ENCODE results near the gene PA2G4.
"Not testable (repeated sequence)": the region's sequence is repeated elsewhere in the genome, so short reads cannot be mapped to it uniquely, and the experiment has no call there.

The PA2G4 gene

DNA sequence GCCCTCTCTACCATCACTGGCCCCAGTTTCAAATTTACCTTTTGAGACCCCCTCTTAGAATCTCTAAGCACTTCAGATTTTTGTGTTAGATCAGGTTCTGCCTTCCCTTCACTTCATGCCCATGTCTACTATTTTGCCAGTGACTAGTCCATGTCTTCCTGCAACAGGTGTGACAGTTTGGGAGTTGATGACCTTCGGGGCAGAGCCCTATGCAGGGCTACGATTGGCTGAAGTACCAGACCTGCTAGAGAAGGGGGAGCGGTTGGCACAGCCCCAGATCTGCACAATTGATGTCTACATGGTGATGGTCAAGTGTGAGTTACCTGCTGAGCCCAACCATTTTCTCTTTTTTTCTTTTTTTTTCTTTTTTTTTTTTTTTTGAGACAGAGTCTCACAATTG lies 5.8 kb upstream of the PA2G4 start:
- DNase-seq (ENCODE audit: insufficient read length, low spot score) (no peak), FAIRE-seq (no peak)

DNA sequence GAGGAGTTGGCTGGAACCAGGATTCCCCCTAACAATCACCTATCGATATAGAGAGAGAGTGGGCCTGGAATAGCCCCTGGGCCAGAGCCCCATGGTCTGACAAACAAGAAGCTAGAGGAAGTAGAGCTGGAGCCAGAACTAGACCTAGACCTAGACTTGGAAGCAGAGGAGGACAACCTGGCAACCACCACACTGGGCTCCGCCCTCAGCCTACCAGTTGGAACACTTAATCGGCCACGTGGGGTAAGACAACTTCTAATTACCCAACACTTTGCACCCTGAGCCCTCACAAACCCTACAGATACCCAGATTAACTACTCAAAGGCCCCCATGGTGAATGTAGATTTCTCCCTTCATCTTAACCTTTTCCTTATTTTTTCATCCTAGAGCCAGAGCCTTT lies 4.6 kb upstream of the PA2G4 start:
- no peak for FAIRE-seq
- DNase-seq (ENCODE audit: insufficient read length, low spot score), result no peak

DNA sequence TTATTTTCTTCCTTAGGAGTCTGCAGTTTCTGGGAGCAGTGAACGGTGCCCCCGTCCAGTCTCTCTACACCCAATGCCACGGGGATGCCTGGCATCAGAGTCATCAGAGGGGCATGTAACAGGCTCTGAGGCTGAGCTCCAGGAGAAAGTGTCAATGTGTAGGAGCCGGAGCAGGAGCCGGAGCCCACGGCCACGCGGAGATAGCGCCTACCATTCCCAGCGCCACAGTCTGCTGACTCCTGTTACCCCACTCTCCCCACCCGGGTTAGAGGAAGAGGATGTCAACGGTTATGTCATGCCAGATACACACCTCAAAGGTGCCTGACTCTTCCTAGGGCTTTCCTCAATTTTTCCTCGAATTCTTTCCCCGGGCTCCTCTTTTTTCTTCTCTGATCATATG lies 3.3 kb upstream of the PA2G4 start:
- DNase-seq (ENCODE audit: insufficient read length, low spot score) (no peak), FAIRE-seq (no peak)

DNA sequence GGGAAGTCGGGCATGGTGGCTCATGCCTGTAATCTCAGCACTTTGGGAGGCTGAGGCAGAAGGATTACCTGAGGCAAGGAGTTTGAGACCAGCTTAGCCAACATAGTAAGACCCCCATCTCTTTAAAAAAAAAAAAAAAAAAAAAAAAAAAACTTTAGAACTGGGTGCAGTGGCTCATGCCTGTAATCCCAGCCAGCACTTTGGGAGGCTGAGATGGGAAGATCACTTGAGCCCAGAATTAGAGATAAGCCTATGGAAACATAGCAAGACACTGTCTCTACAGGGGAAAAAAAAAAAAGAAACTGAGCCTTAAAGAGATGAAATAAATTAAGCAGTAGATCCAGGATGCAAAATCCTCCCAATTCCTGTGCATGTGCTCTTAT lies 1.7 kb upstream of the PA2G4 start:
- DNase-seq (ENCODE audit: insufficient read length, low spot score) (no peak), FAIRE-seq (no peak)

DNA sequence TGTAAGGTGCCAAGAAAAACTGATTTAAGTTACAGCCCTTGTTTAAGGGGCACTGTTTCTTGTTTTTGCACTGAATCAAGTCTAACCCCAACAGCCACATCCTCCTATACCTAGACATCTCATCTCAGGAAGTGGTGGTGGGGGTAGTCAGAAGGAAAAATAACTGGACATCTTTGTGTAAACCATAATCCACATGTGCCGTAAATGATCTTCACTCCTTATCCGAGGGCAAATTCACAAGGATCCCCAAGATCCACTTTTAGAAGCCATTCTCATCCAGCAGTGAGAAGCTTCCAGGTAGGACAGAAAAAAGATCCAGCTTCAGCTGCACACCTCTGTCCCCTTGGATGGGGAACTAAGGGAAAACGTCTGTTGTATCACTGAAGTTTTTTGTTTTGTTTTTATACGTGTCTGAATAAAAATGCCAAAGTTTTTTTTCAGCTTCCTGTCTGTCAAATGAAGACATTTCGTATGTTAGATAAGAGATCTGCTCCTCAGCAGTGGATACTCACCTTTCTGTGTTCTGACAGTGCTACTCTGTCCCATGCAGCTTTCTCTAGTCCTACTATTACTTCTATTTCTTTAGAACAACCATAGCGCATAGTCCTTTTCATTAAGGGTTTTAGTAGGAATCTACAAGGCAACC lies 1.2 kb upstream of the PA2G4 start:
- FAIRE-seq, result no peak
- no peak for DNase-seq (ENCODE audit: insufficient read length, low spot score)

DNA sequence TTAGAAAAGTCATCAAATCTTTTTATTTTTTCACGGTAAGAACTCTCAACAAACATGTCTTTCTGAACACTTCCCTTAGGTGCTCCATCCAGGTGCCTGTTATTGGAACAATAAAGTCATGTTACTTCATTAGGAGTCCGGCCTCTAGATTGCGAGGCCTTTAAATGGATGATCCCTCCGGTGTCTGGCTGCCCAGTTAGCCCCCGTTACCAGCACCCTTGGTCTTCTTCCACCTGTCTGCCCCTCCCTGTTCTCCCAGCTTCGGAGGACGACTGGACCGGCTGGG lies 593 bp upstream of the PA2G4 start:
- DNase-seq (ENCODE audit: insufficient read length, low spot score), result no peak
- no peak for FAIRE-seq

DNA sequence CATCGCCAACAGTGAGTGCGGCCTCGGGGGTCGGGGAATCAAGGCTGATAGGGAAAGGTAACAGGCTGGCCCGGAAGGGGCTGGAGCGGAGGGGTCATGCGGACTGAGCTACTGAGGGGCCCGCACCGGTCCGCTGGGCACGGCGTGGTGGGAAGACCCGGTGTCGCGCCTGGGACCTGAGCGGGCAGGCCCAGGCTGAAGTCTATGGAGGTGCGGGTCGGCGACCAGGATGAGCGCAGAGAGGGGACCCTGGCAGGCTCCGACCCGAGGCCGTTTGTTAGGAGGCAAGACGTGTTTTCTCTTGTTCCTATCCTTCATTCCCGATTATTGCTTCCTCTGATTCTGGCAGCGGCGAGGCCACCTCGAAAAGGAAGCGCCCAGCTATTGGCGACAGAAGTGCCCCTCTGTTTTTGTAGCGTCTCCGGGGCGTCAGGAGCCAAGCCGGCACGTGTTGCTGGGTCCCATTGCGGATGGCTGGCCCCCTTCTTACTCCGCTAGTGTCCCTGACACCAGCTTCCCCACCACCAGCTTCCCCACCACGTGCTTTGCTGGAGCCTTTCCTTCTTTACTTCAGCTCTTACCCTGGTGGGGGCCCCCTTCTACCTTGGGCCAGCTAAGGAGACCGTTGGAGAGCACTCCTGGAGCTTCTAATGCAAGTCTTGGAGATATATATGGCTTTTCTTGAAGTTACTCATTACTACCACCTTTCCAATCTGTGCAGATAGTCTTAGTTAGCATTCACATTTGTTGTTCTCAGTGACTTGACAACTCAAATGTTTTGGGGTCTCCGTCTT lies 653 bp downstream of the PA2G4 start:
- DNase-seq (ENCODE audit: insufficient read length, low spot score) (no peak), FAIRE-seq (no peak)

DNA sequence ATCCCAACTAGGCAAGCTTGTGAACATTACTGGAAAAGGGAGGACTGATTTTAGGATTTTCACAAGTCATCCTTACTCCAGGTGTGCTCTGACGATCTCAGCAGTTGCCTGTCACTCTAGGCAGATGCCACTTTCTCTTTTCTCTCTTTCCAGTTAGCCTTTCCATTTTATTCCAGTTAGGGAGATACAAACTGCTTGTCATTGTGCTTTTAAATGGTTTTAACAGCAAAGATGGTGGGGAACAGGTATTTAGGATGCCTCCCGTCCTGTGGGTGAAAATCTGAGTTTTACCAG lies 1.2 kb downstream of the PA2G4 start:
- DNase-seq (ENCODE audit: insufficient read length, low spot score) (no peak), FAIRE-seq (no peak)

DNA sequence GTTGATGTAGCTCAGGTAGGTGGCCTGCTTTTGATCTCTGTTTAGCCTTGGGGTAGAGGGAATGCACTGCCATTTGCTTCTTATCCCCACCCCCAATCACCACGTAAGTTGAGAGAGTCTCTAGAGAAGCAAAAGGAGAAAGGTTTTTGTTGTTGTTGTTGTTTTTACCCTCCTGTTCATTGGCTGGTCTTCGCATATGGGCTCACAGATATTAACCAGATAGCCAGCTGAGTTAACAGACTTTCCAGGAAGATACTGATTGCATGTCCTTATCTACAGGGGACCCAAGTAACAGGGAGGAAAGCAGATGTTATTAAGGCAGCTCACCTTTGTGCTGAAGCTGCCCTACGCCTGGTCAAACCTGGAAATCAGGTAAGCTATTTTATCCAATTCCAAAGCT lies 2.9 kb downstream of the PA2G4 start:
- no peak for DNase-seq (ENCODE audit: insufficient read length, low spot score)
- FAIRE-seq, result no peak

DNA sequence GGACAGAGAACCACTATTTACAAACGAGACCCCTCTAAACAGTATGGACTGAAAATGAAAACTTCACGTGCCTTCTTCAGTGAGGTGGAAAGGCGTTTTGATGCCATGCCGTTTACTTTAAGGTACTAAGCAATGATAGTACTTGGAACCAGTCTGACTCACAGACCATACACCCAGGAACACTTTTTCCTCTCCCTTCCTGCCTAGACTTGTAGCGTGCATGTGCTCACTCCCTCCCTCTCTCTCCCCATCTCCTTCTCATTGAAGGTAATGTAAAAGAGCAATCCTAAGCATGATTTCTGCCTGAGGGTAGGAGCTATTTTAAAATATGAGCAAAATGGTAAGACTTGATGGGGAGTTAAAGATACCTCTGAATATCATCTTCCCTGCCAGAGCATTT lies 6.2 kb downstream of the PA2G4 start:
- no peak for DNase-seq (ENCODE audit: insufficient read length, low spot score)

DNA sequence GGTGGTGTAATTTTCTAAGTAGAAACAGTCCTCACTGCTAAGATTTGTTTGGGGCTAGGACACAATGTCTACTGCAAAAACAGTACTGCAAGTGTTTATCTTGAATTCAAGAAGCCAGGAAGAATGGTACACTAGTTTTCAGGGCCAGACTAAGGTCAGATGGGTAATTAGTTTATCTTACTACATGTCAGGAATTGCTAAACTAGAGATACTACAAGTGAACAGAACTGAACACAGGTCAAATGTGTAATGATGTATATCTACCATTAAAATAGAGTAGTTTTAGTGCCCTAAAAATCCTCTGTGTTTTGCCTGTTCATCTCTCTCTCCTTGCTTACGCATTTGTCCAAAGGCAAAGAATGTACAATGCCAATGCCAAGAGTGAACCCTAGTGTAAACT lies 9.7 kb downstream of the PA2G4 start:
- FAIRE-seq (no peak), DNase-seq (ENCODE audit: insufficient read length, low spot score) (no peak)

More for the DNA sequence above, 6.2 kb downstream of the PA2G4 start:
- FAIRE-seq, result no peak

DNA sequence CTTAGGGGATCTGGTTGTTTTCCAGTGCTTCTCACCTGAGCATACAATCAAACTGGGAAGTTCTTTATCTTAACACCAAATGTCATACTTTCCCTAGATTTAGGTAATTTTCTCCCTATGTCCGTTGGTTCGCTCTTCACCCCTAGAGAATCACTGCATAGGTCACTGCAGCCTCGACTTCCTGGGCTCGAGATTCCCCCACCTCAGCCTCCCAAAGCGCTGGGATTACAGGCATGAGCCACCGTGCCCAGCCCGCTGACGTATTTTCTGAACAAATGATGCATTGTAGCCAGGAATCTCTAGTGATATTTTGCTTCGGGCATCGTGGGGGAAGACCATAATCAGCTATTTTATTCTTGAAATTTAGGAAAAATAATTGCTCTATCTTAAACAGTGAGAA lies 11.0 kb downstream of the PA2G4 start:
- FAIRE-seq (no peak), DNase-seq (ENCODE audit: insufficient read length, low spot score) (no peak)

DNA sequence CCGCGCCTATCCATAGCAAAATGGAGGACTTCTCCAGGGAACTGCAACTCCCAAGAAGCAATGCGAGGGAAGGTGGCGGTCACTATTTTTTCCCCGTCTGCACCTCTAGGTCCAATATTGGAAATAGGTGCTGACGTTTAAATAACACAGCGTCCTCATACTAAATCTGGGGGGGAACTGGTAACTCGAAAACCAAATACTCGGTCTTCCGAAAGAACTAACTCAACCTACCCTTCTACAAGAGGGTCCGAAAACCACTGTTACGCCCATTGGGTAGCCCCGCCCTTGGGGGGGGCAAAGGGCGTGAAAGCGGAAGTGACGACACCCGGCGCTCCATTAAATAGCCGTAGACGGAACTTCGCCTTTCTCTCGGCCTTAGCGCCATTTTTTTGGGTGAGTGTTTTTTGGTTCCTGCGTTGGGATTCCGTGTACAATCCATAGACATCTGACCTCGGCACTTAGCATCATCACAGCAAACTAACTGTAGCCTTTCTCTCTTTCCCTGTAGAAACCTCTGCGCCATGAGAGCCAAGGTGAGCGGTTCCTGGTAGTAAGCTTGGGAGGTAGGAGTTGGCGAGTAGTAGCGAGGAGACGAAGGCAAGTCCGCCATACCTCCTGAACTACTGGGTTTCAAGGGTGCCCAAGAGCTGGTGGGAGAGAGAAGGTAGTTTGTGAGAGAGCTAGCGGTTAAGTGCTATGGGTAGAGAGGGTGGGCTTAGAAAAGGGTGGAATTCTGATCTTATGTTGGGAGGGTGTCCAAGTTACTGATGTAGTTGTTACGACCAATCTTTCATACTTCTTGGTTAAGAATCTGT lies 12.1 kb downstream of the PA2G4 start, which contains the start of gene RPL41:
Gene RPL41, plus strand, starts transcription at position 367 of the 815 bp plus-strand sequence.
- DNase-seq (ENCODE audit: insufficient read length, low spot score), result peak; percentile 69
- peak; percentile 23 for FAIRE-seq

DNA sequence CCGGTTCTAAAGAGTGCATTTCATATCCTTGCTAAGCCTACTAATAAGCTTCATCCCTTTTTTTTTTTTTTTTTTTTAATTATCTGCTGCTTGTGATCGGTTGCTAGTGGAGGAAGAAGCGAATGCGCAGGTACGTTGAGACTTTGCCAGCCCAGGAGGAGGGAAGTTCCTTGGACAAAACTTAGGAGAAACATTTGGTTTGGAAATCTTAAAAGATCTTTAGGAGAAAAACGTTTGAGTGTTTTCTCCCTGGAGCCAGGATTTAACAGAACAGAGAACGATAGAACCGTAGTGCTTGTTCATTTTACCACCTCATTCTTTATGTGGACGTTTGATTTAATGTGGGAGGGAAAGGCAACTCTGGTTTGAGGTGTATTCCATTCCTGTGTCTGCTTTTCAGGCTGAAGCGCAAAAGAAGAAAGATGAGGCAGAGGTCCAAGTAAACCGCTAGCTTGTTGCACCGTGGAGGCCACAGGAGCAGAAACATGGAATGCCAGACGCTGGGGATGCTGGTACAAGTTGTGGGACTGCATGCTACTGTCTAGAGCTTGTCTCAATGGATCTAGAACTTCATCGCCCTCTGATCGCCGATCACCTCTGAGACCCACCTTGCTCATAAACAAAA lies 12.8 kb downstream of the PA2G4 start:
- not testable (repeated sequence) for FAIRE-seq; DNase-seq (ENCODE audit: insufficient read length, low spot score)

DNA sequence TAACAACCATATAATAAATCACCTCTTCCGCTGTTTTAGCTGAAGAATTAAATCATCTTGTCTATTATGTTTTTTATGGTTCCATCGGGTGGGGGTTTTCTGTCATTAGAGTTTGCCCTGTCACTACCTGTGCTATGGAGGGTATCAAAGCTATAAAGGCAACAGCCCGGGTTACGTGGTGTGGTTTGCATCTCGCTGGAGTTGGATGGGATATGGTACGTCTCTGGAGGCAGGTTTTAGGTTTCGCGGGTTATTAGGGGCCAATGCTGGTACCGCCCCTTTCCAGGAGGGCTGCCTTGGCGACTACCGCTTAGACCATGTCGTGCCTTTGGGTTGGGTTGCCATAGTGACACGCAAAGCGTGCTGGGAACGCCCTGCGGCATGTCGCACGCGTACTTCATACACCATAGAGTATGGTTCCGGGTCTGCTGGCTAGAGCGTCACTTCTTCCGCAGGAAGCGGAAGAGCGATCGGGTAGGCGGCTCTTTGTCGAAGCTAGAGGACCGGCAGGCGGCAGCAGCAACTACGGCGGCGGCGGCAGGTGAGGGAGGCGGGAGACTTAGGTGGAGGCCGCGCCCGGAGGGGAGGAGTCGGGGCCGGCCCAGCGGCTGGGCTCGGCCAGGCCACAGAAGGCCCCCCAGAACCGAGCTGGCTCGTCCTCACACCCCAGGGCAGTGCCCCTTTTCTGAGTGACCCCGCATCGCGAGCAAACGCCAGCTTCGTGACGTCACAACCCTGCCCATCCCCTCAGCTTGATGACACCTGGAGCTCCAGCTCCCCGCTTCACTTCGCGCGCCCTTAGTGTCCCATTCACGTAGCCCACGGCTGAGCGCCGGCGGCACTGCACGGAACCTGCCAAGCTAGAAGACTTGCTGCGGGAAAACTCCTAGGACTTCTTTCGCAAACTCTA lies 13.7 kb downstream of the PA2G4 start, which contains the start of gene ZC3H10:
Gene ZC3H10, plus strand, starts transcription at position 489 of the 910 bp plus-strand sequence. CDS start 2,297 bp downstream, outside the sequence.
- peak; percentile 98 for FAIRE-seq
- peak; percentile 92 for DNase-seq (ENCODE audit: insufficient read length, low spot score)

DNA sequence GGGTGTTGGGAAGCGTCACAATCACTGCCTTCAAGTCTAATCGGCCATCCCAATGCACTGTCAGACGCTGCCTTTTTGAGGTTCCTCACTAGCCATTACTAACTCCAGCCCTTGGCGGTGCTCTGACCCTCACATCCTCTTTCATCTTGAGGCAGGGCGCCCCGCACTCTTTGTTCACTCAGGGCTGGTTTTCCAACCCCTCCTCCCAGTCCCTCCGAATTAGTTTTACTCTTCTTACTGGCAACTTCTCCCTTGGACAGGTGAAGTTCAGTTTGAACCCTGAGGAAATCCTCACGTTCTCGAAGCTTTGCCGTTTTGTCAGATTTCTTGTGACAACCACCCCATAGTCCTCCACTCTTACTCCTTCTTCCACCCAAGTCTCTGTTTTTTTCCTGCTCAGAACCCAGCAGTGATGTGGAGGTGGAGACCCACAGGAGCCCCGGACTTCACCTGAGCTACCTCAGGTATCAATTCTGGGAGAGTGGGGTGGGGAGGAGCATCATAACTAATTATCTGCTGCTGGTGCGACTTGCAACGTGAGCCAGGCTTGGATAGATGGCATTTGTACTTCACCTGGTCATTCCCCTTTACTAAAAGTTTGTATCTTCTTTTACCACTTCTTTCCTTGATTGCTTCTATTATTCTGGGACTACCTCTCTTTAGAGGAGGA lies 14.5 kb downstream of the PA2G4 start:
- DNase-seq (ENCODE audit: insufficient read length, low spot score), result no peak

DNA sequence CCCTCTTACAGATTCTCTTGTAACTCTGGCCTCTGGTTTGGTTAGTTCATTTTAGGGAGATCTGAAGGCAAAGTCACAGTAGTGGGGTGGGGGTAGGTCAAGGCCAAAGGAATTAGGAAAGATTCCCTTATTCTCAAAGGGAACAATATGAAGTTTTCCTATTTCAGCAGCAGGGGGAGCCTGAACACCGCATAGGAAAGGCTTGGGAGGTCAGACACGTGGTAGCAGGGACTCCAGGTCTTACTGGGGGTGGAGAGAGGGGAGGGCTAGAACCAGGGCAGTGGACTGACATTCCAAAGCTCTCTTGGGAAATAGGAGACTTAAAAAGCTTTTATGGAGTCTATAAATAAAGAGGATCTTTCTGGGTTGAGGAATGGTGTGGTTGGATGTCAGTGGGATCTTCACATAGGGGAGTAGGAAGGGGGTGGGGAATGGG lies 15.0 kb downstream of the PA2G4 start:
- FAIRE-seq (no peak), DNase-seq (ENCODE audit: insufficient read length, low spot score) (peak; percentile 84)

More for the DNA sequence above, 14.5 kb downstream of the PA2G4 start:
- no peak for FAIRE-seq

DNA sequence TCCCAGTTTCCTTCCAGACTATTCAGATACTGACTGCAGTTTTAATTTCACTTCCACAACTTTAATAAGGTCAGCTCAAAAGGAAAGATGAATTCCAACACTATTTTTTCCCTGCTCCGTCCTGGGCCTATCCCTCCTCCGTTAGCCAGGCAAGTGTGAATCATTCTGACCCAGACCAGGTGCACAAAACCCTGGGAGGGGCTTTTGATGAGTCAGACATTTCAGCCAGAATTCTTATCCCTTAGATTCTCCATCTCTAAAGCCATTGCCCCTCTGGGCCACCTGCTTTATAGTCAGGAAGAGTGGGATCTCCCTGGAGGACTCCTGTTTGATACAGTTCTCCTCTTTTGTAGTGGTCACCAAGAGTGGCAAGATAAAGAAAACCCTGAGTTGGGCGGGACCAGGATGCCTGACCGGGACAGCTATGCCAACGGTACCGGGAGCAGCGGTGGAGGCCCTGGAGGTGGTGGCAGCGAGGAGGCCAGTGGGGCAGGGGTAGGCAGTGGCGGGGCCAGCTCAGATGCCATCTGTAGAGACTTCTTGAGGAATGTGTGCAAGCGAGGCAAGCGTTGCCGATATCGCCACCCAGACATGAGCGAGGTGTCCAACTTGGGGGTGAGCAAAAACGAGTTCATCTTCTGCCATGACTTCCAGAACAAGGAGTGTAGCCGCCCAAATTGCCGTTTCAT lies 15.9 kb downstream of the PA2G4 start:
- no peak for FAIRE-seq
- DNase-seq (ENCODE audit: insufficient read length, low spot score), result no peak

Measured in HTR-8/SVneo (cell line).